GM23248 (cell line): Measurements from ENCODE around the gene RAB15. TPM values are rescaled to one million over a fixed set of nuclear protein-coding genes. Genes with fewer than 3 reads are reported as not detected.
A peak's percentile ranks its signal among the peaks of the same experiment; 100 is the strongest.

ENCODE experiments used
- DNase-seq: peaks from one replicate; pipeline ENCODE4 v3.0.0-alpha.2; 2015
- H2AFZ ChIP-seq: fragments of 200-600 bp; sonication (generic); 2 replicates; pipeline ENCODE4 v1.6.1; 2016; ENCODE audit warnings: antibody characterized with exemption
- H3F3A ChIP-seq: fragments of 200-600 bp; sonication (generic); 2 replicates; pipeline ENCODE4 v1.6.1; 2016; ENCODE audit warnings: mild to moderate bottlenecking, antibody characterized with exemption, mixed run types; ENCODE audit not compliant: insufficient read depth
- H3K27ac ChIP-seq: fragments of 200-600 bp; sonication (generic); 2 replicates; pipeline ENCODE4 v1.5.1; 2016; ENCODE audit warnings: mild to moderate bottlenecking
- H3K27me3 ChIP-seq: fragments of 200-600 bp; sonication (generic); replicated peaks from 2 replicates; pipeline ENCODE4 v1.6.1; 2016; ENCODE audit warnings: mild to moderate bottlenecking; ENCODE audit not compliant: insufficient read depth
- H3K36me3 ChIP-seq: fragments of 200-600 bp; sonication (generic); 2 replicates; pipeline ENCODE4 v1.6.1; 2016; ENCODE audit warnings: low read depth, mild to moderate bottlenecking
- H3K4me1 ChIP-seq: fragments of 200-600 bp; sonication (generic); 2 replicates; pipeline ENCODE4 v1.6.1; 2016; ENCODE audit warnings: mild to moderate bottlenecking; ENCODE audit not compliant: insufficient read depth
- H3K4me2 ChIP-seq: fragments of 200-600 bp; sonication (generic); one replicate; pipeline ENCODE4 v1.6.1; 2016; ENCODE audit warnings: mild to moderate bottlenecking; ENCODE audit not compliant: unreplicated experiment
- H3K4me3 ChIP-seq: fragments of 200-600 bp; sonication (generic); 2 replicates; pipeline ENCODE4 v1.5.1; 2016; ENCODE audit warnings: mild to moderate bottlenecking
- H3K79me2 ChIP-seq: fragments of 200-600 bp; sonication (generic); 2 replicates; pipeline ENCODE4 v1.6.1; 2016; ENCODE audit warnings: mild to moderate bottlenecking; ENCODE audit not compliant: insufficient read depth
- H3K9ac ChIP-seq: fragments of 200-600 bp; sonication (generic); 2 replicates; pipeline ENCODE4 v1.6.1; 2016; ENCODE audit warnings: mild to moderate bottlenecking
- H3K9me2 ChIP-seq: fragments of 200-600 bp; sonication (generic); 2 replicates; pipeline ENCODE4 v1.6.1; 2016; ENCODE audit warnings: mixed run types, mild to moderate bottlenecking, moderate library complexity; ENCODE audit not compliant: insufficient read depth
- H3K9me3 ChIP-seq: fragments of 200-600 bp; sonication (generic); one replicate; pipeline ENCODE4 v1.6.1; 2017; ENCODE audit warnings: low read depth
- H4K20me1 ChIP-seq: fragments of 200-600 bp; sonication (generic); 2 replicates; pipeline ENCODE4 v1.6.0; 2016; ENCODE audit not compliant: insufficient read depth
- EZH2 ChIP-seq: fragments of 200-600 bp; sonication (generic); IDR thresholded peaks from 2 replicates; pipeline ENCODE4 v1.6.1; 2018; ENCODE audit warnings: antibody characterized with exemption, mild to moderate bottlenecking; ENCODE audit not compliant: insufficient read depth, poor library complexity, severe bottlenecking
- EZH2phosphoT487 ChIP-seq: fragments of 200-600 bp; sonication (generic); IDR thresholded peaks from 2 replicates; pipeline ENCODE4 v1.6.1; 2018; ENCODE audit warnings: antibody characterized with exemption, moderate library complexity, mild to moderate bottlenecking, low read depth; ENCODE audit not compliant: insufficient read depth
- WGBS, 2 experiments: methylation state at CpG; one replicate each; pipeline ENCODE4 v1.1.6; 2015 to 2017; ENCODE audit warnings: low lambda C conversion rate in 2 of 2, low coverage in 1 of 2; ENCODE audit errors: missing lambda C conversion rate in 2 of 2; 5-methylcytosine and 5-hydroxymethylcytosine counted together
- in situ Hi-C: fragments of 300-500 bp; cut with MboI; formaldehyde crosslinking; loops from 2 replicates; pipeline ENCODE4 v1.15.0; 2020
- polyA plus RNA-seq: library from polyadenylated mRNA; unstranded; fragments of >200 nt; fragmentation: Nextera tagmentation; extraction: Ambion mirVana; gene quantifications from 2 replicates; pipeline ENCODE4 v1.2.1, GENCODE V29; 2016
- total RNA-seq: library from RNA; depleted of rRNA; stranded (reverse); fragments of >200 nt; shearing (Covaris generic); gene quantifications from 2 replicates; pipeline ENCODE4 v1.2.3, GENCODE V29; 2014

Gene RAB15
- total and polyA plus RNA-seq, 2 experiments from 2014 or later = 2.0 to 4.3 TPM

- 94 to 96% methylated on average over 2 of the region's 2 CpGs for WGBS, 2 experiments
- Histone ChIP-seq H3K27me3 (no peaks in the 10 kb centered on the region), H3K79me2 (peaks cover 39% of the 10 kb centered on the region), H3K9ac (peak overlapping the region; percentile 61), H3K27ac (peak overlapping the region; percentile 85), H3K4me3 (no peak overlapping the region), H3K9me3 (no peaks in the 10 kb centered on the region), H3K4me2 (peak overlapping the region; percentile 58), H3K36me3 (no peaks in the 10 kb centered on the region; the same call in 1 of the 2 replicates), H3K9me2 (no peaks in the 10 kb centered on the region), H3F3A (peaks cover 24% of the 10 kb centered on the region), H3K4me1 (peaks cover 62% of the 10 kb centered on the region), H2AFZ (peak overlapping the region; percentile 82), H4K20me1 (no peaks in the 10 kb centered on the region)
- no peak for TF ChIP-seq EZH2
- no peak for TF ChIP-seq EZH2phosphoT487
- DNase-seq = peak; percentile 34
- in situ Hi-C loops = no loop called here
Observed at GRCh38 chr14:65003394-65003793, 31.3 kb upstream of the RAB15 start.

GRCh38 chr14:65002586-65003210, 30.6 kb upstream of the RAB15 start:
- Histone ChIP-seq H4K20me1 (no peaks in the 10 kb centered on the region), H3K9ac (peak overlapping the region; percentile 61), H3K27ac (peak overlapping the region; percentile 85), H3K4me1 (peaks cover 66% of the 10 kb centered on the region), H3K9me3 (no peaks in the 10 kb centered on the region), H3K79me2 (peaks cover 45% of the 10 kb centered on the region), H3K4me2 (peak overlapping the region; percentile 58), H3K27me3 (no peaks in the 10 kb centered on the region), H3K36me3 (no peaks in the 10 kb centered on the region; the same call in 1 of the 2 replicates), H3K9me2 (no peaks in the 10 kb centered on the region), H3F3A (peaks cover 28% of the 10 kb centered on the region), H2AFZ (peak overlapping the region; percentile 82), H3K4me3 (peak overlapping the region; percentile 21)
- TF ChIP-seq EZH2 = no peak
- TF ChIP-seq EZH2phosphoT487 = no peak
- WGBS, 2 experiments = 55 to 57% methylated on average over 6 of the region's 6 CpGs
- in situ Hi-C loops = no loop called here
- peak; percentile 75 for DNase-seq

- H3K9me2 ChIP-seq = no peaks in the 10 kb centered on the region
- H3K36me3 ChIP-seq = no peaks in the 10 kb centered on the region; the same call in 1 of the 2 replicates
- in situ Hi-C loops = no loop called here
- H3K9me3 ChIP-seq = no peaks in the 10 kb centered on the region
- H4K20me1 ChIP-seq = no peaks in the 10 kb centered on the region
- no peak for TF ChIP-seq EZH2phosphoT487
- no peak for TF ChIP-seq EZH2
- peaks cover 54% of the 10 kb centered on the region for H3K79me2 ChIP-seq
- H3K9ac ChIP-seq = no peak overlapping the region
- H2AFZ ChIP-seq = no peak overlapping the region
- DNase-seq = no peak
- no peak overlapping the region for H3K4me3 ChIP-seq
- no peaks in the 10 kb centered on the region for H3K27me3 ChIP-seq
- peaks cover 65% of the 10 kb centered on the region for H3K4me1 ChIP-seq
- H3F3A ChIP-seq = peaks cover 28% of the 10 kb centered on the region
- WGBS, 2 experiments = 67 to 77% methylated on average over 6 of the region's 6 CpGs
- H3K4me2 ChIP-seq = no peak overlapping the region
- no peak overlapping the region; the same call in 1 of the 2 replicates for H3K27ac ChIP-seq
Observed at GRCh38 chr14:65001723-65002122, 29.6 kb upstream of the RAB15 start.

GRCh38 chr14:65000898-65001591, 28.9 kb upstream of the RAB15 start:
- peak overlapping the region; percentile 20 for H3K4me2 ChIP-seq
- H3F3A ChIP-seq = peaks cover 28% of the 10 kb centered on the region
- in situ Hi-C loops = no loop called here
- no peaks in the 10 kb centered on the region for H3K9me2 ChIP-seq
- H2AFZ ChIP-seq = no peak overlapping the region
- peaks cover 59% of the 10 kb centered on the region for H3K79me2 ChIP-seq
- no peaks in the 10 kb centered on the region for H4K20me1 ChIP-seq
- TF ChIP-seq EZH2 (no peak), EZH2phosphoT487 (no peak)
- H3K9ac ChIP-seq = no peak overlapping the region
- WGBS, 2 experiments = 82% methylated on average over 6 of the region's 6 CpGs
- no peaks in the 10 kb centered on the region for H3K9me3 ChIP-seq
- peak; percentile 38 for DNase-seq
- no peaks in the 10 kb centered on the region; the same call in 1 of the 2 replicates for H3K36me3 ChIP-seq
- H3K4me1 ChIP-seq = peaks cover 58% of the 10 kb centered on the region
- H3K27ac ChIP-seq = peak overlapping the region; percentile 26; the same call in 1 of the 2 replicates
- H3K4me3 ChIP-seq = no peak overlapping the region
- no peaks in the 10 kb centered on the region for H3K27me3 ChIP-seq
